HG03135 (cell line): ENCODE measurements around the gene HERPUD2.
"Not testable (repeated sequence)": the region's sequence is repeated elsewhere in the genome, so short reads cannot be mapped to it uniquely, and the experiment has no call there.

Experiments used
- ATAC-seq: cut with Tn5 transposase; IDR thresholded peaks from one replicate; pipeline ENCODE4 v1.9.1; 2021; ENCODE audit warnings: mild to moderate bottlenecking, moderate library complexity; ENCODE audit not compliant: unreplicated experiment

Gene HERPUD2

GRCh38 chr7:35623381-35623780 is 71.6 kb downstream of the HERPUD2 start:
- no peak for ATAC-seq

- no peak for ATAC-seq
These were observed 75.1 kb downstream of the HERPUD2 start for GRCh38 chr7:35619863-35620262.

GRCh38 chr7:35617041-35617440 is 77.9 kb downstream of the HERPUD2 start:
- no peak for ATAC-seq

- ATAC-seq, result no peak
These were observed 81.8 kb downstream of the HERPUD2 start for GRCh38 chr7:35613150-35613549.

- no peak for ATAC-seq
These were observed 89.2 kb downstream of the HERPUD2 start for GRCh38 chr7:35605760-35606159.

- no peak for ATAC-seq
These were observed 90.3 kb downstream of the HERPUD2 start for GRCh38 chr7:35604595-35604994.

- ATAC-seq, result no peak
These were observed 95.3 kb downstream of the HERPUD2 start for GRCh38 chr7:35599645-35600044.

- ATAC-seq, result no peak
These were observed 95.9 kb downstream of the HERPUD2 start for GRCh38 chr7:35599061-35599460.

- no peak for ATAC-seq
These were observed 98.9 kb downstream of the HERPUD2 start for GRCh38 chr7:35596061-35596460.

GRCh38 chr7:35593899-35594298 is 101.0 kb downstream of the HERPUD2 start:
- ATAC-seq, result no peak

- ATAC-seq, result no peak
These were observed 106.3 kb downstream of the HERPUD2 start for GRCh38 chr7:35588647-35589046.

- no peak for ATAC-seq
These were observed 109.9 kb downstream of the HERPUD2 start for GRCh38 chr7:35584990-35585389.

GRCh38 chr7:35584533-35584932 is 110.4 kb downstream of the HERPUD2 start:
- not testable (repeated sequence) for ATAC-seq
